NOMO-1 treated with DMSO at 0.1 percent for 48 hours (cell line): ENCODE results near the gene WDR70.
"Not testable (repeated sequence)": the region's sequence is repeated elsewhere in the genome, so short reads cannot be mapped to it uniquely, and the experiment has no call there.

Experiments
- DNase-seq: peaks from one replicate; lab custom pipeline; 2025; ENCODE audit not compliant: unreplicated experiment; lab: John Stamatoyannopoulos, UW

Gene WDR70

DNA sequence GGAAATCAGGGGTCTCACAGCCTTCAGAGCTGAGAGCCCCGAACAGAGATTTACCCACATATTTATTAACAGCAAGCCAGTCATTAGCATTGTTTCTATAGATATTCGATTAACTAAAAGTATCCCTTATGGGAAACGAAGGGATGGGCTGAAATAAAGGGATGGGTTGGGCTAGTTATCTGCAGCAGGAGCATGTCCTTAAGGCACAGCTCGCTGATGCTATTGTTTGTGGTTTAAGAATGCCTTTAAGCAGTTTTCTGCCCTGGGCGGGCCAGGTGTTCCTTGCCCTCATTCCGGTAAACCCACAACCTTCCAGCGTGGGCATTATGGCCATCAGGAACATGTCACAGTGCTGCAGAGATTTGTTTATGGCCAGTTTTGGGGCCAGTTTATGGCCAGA is 74.1 kb downstream of the WDR70 start:
- not testable (repeated sequence) for DNase-seq

DNA sequence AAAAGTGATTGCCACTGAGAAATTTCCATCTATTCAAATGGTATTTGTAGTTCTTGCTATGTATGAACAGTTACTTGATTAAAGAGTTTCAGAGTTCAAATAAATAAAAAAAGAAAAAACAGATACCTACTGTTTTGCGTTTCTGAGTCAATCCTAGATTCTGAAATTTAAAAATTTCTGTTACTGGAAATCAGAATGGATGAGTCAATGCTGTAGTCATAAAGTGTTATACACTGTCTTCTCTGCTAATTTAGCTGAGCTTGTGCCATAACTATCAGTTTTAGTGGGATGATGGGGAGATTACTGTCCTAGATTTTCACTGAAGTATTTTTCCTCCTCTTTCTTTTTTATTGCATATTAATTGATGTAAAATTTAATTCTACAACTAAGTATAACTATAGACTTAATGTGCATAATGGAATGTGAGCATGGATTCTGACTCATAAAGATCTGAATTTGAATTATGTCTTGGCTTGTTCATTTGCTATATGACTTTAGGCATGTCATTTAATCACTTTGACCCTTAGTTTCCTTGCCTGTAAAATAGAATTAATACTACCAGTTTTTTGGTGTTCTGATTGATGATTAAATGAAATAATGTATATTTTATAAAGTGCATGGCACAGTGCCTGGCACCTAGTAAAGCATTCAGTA is 75.4 kb downstream of the WDR70 start:
- not testable (repeated sequence) for DNase-seq

DNA sequence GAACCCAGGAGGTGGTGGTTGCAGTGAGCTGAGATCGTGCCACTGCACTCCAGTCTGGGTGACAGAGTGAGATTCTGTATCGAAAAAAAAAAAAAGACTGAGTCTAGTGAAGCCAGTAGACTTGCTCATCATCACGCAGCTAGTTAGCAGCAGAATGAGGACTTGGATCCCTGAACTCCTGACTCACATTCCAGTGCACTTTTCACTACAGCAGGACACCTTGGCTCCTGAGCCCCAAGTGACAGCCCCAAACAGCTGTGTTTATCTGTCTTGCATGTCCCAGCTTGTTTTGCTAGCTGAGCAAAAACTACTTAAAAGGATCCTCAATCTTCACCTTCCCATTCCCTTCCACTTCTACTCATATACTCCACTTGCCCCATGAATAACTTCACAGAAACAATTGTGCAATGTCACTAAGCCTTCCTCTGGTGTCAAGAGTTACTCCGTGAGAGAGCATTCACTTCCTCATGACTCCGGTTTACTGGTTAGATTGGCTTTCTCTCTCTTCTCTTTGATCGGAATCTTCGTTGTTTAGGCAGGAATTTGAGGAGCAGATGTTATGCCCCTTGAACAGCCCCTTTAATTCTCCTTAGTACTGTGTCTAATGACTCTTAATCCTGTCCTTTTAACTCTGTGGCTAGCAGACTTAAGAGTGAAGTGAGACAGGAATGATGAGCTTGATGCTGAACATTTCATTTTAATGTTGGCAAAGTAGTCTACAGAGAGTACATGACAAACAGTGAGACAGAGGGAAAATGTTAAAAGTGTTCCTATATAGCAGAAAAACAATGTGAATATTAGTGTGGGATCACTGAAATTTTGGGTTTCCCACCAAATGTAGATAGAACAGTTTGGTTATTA is 84.3 kb downstream of the WDR70 start:
- peak; percentile 92 for DNase-seq

DNA sequence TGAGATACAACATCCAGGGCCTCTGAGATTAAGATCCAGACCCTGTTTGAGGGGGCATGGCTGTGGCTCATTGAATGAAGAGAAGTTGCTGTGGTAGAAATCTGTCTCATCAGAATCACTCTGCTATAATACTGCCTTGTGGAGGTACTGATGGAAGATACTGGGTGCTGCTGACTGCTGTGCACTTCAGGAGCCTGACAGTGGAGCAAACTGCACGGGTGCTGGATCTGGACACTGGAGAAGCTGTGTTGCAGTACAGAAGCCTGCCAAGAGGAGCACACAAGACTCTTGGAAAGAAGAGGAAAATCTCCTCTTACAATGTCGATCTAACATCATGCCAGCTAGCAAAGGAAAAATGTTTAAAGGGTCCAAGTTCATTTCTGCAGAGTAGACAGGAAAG is 85.5 kb downstream of the WDR70 start:
- DNase-seq = not testable (repeated sequence)

DNA sequence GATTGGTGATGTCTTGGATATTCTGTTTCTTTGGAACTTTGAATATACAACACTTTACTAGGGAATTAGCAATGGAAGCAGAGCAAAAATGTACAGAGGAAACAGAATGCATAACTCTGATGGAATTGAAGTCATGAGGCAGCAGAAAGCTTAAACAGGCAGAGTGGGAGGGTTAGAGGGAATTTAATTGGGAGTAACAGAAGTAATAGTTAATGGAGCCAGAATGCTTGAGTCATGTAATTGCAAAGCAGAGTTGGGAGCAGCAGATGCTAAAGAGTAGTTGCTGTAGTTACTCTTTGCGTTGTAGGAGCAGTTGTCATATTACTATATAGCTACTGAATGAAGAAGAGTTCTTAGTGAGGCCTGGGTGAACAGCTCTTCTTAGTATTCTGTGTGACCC is 90.3 kb downstream of the WDR70 start:
- not testable (repeated sequence) for DNase-seq

DNA sequence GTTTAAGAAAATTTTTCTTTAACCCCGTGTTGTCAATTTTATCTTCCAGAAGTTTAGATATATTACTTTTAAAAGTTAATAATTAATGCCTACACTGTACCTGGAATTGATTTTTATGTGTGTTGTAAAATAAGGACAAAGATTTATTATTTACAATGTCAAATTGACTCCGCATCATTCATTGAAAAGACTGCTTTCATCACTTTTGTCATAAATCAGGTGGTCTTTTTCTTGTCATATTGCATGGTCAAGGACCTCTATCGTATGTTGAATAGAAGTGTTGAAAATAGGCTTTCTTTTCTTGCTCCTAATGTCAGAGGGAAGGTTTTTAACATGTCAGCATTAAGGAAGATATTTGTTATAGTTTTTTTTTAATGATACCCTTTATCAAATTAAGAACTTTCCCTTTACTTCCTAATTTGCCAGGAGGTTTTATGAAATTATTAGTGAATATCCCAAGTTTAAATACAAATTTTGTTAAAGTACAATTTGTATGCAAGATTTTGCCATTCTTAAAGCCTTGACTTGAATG is 92.6 kb downstream of the WDR70 start:
- DNase-seq = no peak

DNA sequence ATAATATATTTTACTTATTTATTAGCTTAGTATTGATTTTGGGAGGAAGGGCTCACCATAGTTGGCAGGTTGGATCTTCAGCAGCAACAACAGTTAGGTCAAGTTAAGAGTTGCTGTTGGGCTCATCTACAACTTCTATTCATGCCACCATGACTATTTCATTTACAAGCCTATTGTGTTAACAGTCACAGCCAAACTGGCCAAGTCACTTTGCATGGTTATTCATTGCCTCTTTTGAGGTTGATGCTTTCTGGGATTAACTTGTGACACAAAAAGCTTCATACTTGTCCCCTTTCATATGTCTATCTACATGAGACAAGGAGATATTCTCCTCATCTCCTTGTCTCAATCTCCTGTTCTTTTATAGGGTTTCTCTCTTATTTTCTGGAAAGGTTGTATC is 98.3 kb downstream of the WDR70 start:
- DNase-seq = no peak

DNA sequence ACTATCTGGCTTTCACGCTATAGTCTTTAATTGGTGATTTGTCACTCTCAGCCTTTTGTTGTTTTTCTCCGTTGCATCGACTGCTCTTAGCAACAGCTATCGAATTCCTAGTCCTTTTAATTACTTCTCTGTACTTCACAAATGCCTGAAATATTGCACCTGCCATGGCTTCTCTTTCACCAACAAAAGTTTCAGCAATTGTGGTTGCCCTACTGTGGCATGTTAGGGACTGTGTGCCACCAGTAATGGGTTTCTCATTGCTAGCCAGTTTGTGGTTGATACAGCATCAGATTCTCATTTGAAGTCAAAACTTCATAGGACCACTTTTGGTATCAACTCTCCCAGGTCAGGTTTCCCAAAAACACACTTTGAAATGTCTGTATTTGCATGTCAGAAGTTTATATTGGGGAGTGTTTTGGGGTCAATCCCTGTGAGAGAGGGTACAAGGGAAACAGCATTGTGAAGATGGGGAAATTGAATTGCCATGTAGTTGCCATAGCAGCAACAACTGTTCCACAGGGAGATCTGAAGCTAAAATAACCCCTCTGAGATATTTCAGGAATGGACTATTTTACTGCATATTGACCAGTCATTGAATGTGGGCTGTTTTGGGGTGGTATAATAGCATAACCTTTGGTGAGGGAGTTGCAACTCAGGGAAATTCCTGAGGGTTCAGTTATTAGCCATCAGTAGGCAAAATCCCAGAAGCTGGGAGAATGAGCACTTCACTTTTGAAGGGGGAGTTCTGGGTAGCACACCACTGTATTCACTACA is 99.2 kb downstream of the WDR70 start:
- DNase-seq = no peak

DNA sequence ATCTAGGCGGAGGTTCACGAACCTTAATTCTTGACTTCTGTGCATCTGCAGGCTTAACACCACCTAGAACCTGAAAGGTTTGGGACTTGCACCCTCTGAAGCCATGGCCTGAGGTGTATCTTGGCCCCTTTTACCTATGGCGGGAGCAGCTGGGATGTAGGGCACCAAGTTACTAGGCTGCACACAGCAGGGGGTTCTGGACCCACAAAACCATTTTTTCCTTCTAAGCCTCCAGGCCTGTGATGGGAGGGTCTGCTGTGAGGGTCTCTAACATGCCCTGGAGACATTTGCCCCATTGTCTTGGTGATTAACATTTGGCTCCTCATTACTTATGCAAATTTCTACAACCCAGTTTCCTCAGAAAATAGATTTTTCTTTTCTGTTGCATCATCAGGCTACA is 102.3 kb downstream of the WDR70 start:
- DNase-seq = not testable (repeated sequence)

DNA sequence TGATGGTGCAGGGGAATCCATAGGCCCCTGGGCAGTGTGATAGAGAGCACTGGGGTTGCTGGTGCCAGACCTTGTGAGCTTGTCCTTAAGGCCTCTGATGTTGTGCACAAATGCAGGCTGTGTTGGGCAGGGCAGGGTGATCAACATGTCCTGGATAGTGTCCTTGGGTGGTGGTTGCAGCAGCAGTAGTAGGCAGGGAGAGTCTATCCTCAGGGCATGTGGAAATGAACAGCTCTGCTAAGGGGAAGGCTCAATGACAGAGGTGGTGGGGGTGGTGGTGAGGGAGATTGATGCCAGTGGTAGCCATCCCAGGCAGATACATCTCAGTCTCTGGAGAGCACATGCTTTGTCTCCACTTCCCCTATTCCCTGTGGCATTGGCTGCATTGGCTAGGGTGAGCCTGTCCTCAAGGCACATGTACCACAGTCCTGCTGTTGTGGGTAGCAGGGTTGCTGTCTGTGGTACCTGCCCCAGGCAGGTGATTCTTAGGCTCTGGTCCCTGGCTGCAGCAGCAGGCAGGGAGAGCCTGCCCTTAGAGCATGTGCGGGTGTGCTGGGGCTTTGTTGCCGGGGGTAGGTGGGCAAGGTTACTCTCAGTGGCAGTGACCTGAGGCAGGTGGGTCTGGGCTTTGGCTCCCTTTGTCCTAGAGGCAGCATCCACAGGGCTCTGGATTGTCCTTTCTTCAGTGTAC is 111.1 kb downstream of the WDR70 start:
- DNase-seq = no peak

DNA sequence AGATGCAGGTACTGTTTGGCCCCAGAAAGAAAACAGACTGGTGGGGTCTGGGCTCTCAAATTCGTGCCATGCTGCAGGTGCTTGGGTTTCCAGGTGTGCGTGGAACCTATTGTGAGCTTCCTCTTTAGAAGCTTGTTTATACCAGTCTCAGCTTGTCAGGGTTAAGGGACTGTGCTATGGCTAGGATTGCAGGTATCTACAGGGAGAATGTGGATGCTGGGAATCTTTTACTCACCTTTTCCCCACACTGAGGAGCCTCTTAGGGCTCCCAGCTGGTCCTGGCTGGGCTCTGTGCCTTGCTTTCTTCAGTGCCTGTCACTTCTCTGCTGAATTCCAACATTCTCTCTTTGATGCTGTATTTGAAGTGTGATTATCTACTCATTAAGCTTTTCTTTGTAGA is 111.8 kb downstream of the WDR70 start:
- DNase-seq = no peak

DNA sequence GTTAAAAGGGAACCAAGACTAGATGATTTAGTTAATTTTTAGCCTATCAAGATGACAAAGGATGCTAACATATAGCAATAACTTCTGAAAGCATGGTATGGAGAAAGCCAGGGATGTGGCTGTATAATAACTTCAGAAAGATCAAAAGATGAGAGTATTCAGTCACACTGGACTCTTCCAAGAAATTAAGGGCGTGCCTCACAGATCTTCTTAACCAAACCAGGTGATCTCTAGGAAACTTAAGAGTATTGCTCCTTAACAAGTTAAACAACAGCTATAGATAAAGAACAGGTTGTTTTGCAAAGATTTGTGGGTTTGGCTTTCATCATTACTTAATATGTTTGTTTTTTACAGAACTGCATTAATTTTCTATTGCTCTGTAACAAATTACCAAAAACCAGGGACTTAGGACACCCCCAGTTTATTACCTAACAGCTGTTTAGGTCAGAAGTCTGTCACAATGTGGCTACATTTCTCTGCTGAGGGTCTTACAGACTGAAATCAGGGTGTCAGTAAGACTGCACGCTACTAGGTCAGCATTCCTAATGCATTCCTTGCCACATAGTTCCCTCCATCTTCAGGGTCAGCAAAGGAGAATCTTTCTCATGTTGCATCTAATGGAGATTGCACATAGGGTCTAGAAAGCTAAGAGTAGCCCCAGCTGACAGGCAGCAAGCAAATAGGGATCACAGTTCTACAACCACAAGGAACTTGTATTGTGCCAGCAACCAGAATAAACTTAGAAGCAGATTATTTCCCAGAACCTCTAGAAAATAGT is 113.8 kb downstream of the WDR70 start:
- no peak for DNase-seq

DNA sequence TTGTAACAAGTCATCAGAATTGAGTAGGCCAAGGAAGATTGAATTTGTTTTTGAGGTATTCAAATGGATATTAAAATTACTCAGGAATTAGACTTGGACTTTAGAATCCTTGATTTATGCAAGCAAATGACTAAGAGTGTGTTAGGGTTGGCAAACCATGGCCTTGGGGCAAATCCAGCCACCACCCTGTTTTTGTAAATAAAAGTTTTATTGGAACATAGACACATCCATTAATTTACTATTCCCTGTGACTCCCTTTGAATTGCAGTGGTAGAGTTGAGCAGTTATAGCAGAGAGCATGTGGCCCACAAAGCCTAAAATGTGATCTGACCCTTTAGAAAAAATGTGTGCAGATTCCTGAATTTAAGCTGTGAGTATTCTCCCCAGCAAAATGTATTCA is 115.6 kb downstream of the WDR70 start:
- DNase-seq = no peak

DNA sequence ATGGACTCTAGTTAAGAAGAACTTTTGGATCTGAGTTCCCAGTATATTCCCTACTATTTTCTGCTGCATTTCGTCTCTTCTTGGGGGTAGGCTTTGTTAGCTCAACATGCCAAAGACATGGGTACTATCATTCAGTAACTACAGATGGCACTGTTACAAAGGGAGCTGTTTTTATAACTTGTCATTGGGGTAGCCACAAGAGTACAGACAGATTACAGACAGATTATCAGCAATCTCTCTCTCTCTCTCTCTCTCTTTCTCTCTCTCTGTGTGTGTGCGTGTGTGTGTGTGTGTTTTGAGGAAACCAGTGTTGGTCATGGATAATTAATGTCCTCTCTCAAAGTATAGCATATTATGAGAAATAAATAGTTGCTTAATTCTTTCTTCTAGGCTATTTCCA is 116.1 kb downstream of the WDR70 start:
- DNase-seq = peak; percentile 22

DNA sequence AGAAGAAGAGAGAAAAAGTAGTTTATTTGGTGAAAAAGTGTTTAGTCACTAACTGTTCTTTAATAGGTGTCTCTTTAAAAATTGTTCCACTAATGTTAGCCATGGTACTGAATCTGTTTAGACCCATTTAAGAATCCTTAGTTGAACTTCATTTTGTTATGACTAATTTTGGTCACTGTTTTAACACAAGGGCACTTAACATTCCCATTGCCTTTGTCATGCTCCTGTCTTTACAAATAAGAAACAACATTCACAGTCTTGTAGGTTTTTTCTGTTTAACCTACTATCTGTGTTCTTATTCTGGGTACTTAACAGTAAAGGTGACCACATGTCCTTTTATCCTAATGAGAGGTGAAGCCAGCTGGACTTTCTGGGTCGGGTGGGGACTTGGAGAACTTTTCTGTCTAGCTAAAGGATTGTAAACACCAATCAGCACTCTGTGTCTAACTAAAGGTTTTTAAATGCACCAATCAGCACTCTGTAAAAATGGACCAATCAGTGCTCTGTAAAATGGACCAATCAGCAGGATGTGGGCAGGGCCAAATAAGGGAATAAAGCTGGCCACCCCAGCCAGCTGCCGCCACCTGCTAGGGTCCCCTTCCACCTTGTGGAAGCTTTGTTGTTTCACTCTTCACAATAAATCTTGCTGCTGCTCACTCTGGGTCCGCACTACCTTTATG is 116.7 kb downstream of the WDR70 start:
- no peak for DNase-seq

DNA sequence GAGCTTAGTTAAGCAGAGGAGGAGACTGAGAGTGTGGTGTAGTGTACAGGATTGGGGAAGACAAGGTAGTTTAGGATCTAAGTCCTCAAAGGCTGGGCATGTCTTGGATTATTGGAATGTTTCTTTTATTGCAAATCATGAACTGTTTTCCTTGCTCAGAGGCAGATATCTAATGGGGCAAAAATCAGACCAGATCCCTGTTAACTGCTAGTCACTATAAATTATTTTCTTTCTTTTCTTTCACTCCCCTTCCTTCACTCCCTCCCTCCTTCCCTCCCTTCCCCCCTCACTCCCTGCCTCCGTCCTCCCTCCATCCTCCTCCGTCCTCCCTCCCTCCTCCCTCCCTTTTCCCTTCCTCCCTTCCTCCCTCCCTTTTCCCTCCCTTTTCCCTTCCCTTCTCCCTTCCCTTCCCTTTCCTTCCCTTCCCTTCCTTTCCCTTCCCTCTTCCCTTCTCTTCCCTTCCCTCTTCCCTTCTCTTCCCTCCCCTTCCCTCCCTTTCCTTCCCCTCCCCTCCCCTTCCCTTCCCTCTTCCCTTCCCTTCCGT is 117.9 kb downstream of the WDR70 start:
- no peak for DNase-seq

DNA sequence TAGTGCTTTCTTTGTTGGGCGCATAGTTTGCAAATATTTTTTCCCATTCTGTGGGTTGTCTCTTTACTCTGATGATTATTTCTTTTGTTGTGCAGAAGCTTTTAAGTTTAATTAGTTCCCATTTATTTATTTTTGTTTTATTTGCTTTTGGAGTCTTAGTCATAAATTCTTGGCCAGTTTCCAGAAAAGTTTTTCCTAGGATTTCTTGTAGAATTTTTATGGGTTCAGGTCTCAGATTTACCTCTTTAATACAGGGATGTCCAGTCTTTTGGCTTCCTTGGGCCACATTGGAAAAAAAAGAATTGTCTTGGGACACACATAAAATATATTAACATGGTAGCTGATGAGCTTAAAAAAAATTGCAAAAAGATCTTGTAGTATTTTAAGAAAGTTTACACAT is 122.0 kb downstream of the WDR70 start:
- DNase-seq = no peak

DNA sequence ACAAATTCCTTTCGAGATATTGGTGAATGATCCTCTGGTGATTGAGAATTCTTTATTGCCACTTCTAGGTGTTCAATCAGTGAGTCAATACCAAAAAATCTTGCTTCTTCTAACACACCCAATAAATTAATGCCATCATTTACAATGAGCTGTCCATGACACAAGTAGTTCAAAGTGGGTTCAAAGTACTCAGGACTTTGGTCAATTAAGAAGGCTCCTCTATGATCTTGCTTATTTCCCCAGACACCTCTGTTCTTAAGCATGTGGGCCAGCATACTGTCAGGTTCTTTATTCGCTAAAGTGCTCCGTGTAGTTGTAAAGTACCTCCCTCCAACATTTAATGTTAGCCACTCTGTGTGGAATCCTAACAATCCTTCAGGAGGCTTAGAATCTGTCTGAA is 127.1 kb downstream of the WDR70 start:
- DNase-seq = no peak

DNA sequence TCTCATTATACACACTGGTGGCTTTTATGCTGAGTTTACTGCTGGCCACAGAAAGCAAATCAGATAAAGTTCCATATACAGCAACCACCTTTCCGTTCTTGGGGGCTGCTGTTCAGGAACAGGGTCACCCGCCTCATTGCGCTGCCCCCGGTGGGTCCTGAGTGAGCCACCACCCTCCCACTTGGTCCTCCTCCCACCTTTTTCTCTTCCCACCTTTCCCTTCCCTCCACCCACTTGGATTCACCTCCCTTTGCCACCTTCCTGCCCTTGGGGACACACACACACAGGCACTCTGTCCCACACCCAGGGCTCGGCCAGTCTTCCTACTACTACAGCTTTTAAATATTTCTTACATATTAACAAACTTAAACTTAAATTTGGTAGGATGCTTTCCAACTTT is 127.6 kb downstream of the WDR70 start:
- no peak for DNase-seq
